Measurements from ENCODE around the gene OR6M1. TPM values are rescaled to one million over a fixed set of nuclear protein-coding genes. Genes with fewer than 3 reads are reported as not detected.

OR6M1 gene, protein sequence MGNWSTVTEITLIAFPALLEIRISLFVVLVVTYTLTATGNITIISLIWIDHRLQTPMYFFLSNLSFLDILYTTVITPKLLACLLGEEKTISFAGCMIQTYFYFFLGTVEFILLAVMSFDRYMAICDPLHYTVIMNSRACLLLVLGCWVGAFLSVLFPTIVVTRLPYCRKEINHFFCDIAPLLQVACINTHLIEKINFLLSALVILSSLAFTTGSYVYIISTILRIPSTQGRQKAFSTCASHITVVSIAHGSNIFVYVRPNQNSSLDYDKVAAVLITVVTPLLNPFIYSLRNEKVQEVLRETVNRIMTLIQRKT
- not detected in 2 replicates for polyA plus RNA-seq (2012; rRNA removed)
- polyA plus RNA-seq (2012; cell fraction: cytosol; rRNA removed), result not detected in 2 replicates
- not detected in 2 replicates for polyA plus RNA-seq (2012; cell fraction: nucleus; rRNA removed)

DNA sequence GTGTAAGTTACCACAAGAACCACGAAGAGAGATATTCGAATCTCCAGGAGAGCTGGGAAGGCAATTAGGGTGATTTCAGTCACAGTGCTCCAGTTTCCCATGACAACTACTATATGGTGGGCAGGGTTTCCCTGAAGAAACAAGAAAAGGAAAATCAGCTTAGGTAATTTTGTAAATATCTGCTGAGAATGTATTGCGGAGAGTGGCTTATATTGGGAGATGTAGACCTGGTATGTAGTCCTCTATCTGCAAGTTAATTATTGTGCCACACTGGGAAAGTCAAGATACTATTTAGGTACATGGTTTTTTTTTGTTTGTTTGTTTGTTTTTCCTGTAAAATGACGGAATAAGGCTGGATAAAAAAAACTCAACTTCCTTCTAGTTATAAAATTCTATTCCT lies at the start of gene OR6M1:
Gene OR6M1 (minus strand): TSS at position 101 of the 400 bp plus-strand sequence. CDS start 0 bp downstream, at position 101.
- Histone ChIP-seq H3K27me3 (ENCODE audit: insufficient read depth) (no peaks in the 10 kb centered on the region; the same call in 1 of the 2 replicates), H3K4me1 (ENCODE audit: control insufficient read depth in 1 of 2, insufficient read depth in 2 of 2, low read depth in 1 of 2, low read length in 1 of 2) (no peaks in the 10 kb centered on the region), H3K27ac (ENCODE audit: low read depth in 2 of 2, low read length in 1 of 2) (no peak within 1 kb of the TSS), H3K79me2 (ENCODE audit: insufficient read depth) (no peaks in the 10 kb centered on the region), H3K4me3 (ENCODE audit: low read depth in 2 of 2, low read length in 1 of 2) (no peak within 1 kb of the TSS), H3K9me3 (no peaks in the 10 kb centered on the region), H2AFZ (ENCODE audit: low read depth) (no peak within 1 kb of the TSS), H4K20me1 (ENCODE audit: insufficient read depth) (no peaks in the 10 kb centered on the region), H3K9me2 (no peaks in the 10 kb centered on the region), H3K9ac (no peak within 1 kb of the TSS), H3K36me3 (replicated peaks in 1 of 2; ENCODE audit: control insufficient read depth in 1 of 2, insufficient read depth in 2 of 2, low read length in 1 of 2) (no peaks in the 10 kb centered on the region), H3K4me2 (no peak within 1 kb of the TSS), H3F3A (replicated peaks; ENCODE audit: insufficient read depth) (no peaks in the 10 kb centered on the region)
- 19% methylated on average over 4 of the region's 4 CpGs for WGBS (ENCODE audit: low lambda C conversion rate)
- POLR2A ChIA-PET, result no interaction called here
- no peak for DNase-seq
- no peak for TF ChIP-seq RXRA (IDR thresholded peaks at IDR 0.05; ENCODE audit: borderline replicate concordance, low read depth)
- no peak for TF ChIP-seq RCOR1 (IDR thresholded peaks at IDR 0.05; ENCODE audit: low read length)
- no peak for TF ChIP-seq IRF3 (IDR thresholded peaks at IDR 0.05; ENCODE audit: low read depth, low read length)
- no peak for TF ChIP-seq NFIC (IDR thresholded peaks at IDR 0.05; ENCODE audit: borderline replicate concordance)
- TF ChIP-seq FOXM1 (IDR thresholded peaks at IDR 0.05; ENCODE audit: low read depth), result no peak
- TF ChIP-seq FOXJ3 (CRISPR knock-in tag; IDR thresholded peaks at IDR 0.05), result no peak
- TF ChIP-seq TCF12 (IDR thresholded peaks at IDR 0.05), result no peak
- no peak for TF ChIP-seq JUND (IDR thresholded peaks at IDR 0.05)
- TF ChIP-seq ELF1 (IDR thresholded peaks at IDR 0.05), result no peak
- no peak for TF ChIP-seq EP300 (IDR thresholded peaks at IDR 0.05; ENCODE audit: borderline replicate concordance in 1 of 2, low read depth in 1 of 2, low read length in 1 of 2)
- no peak for TF ChIP-seq GABPA (IDR thresholded peaks at IDR 0.05; ENCODE audit: low read depth)
- no peak for TF ChIP-seq PBX3 (IDR thresholded peaks at IDR 0.05)
- TF ChIP-seq GATA2 (CRISPR knock-in tag; IDR thresholded peaks at IDR 0.05), result no peak
- TF ChIP-seq TEAD4 (IDR thresholded peaks at IDR 0.05; ENCODE audit: borderline replicate concordance, insufficient read depth), result no peak
- no peak for TF ChIP-seq FOSL2 (IDR thresholded peaks at IDR 0.05; ENCODE audit: borderline replicate concordance, low read depth)
- CTCF ChIA-PET, result no interaction called here

DNA sequence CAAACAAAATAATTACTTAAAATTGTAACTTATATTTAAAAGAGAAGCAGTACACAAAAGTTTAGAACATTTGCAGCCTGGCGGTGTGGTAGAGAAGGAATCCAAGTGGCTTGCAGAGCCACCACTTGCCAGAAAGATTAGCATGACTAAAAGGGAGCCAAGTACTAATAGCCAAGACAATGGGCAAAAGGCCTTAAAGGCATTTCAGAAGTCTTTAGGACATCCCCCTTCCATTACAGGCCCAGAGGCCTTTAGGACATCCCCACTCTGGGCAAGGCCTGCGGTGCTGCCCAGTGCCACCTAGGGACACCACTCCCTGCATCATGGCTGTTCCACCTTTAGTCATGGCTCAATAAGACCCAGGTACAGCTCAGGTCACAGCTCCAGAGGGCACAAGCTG lies 46.9 kb upstream of the OR6M1 start:
- no peak overlapping the region for H3K4me2 ChIP-seq
- no peaks in the 10 kb centered on the region for H3K36me3 ChIP-seq (replicated peaks in 1 of 2; ENCODE audit: control insufficient read depth in 1 of 2, insufficient read depth in 2 of 2, low read length in 1 of 2)
- no peaks in the 10 kb centered on the region for H3K9me3 ChIP-seq
- H3K27me3 ChIP-seq (ENCODE audit: insufficient read depth), result no peaks in the 10 kb centered on the region
- H3K79me2 ChIP-seq (ENCODE audit: insufficient read depth), result no peaks in the 10 kb centered on the region
- ChIA-PET POLR2A (no interaction called here), CTCF (no interaction called here)
- no peak for DNase-seq
- no peak overlapping the region for H3K27ac ChIP-seq (ENCODE audit: low read depth in 2 of 2, low read length in 1 of 2)
- no peak overlapping the region for H3K9ac ChIP-seq
- H4K20me1 ChIP-seq (ENCODE audit: insufficient read depth), result no peaks in the 10 kb centered on the region
- no peaks in the 10 kb centered on the region for H3F3A ChIP-seq (replicated peaks; ENCODE audit: insufficient read depth)
- H3K4me3 ChIP-seq (ENCODE audit: low read depth in 2 of 2, low read length in 1 of 2), result no peak overlapping the region
- H2AFZ ChIP-seq (ENCODE audit: low read depth), result no peak overlapping the region
- no peaks in the 10 kb centered on the region for H3K4me1 ChIP-seq (ENCODE audit: control insufficient read depth in 1 of 2, insufficient read depth in 2 of 2, low read depth in 1 of 2, low read length in 1 of 2)
- H3K9me2 ChIP-seq, result no peaks in the 10 kb centered on the region
- 9% methylated on average over 2 of the region's 2 CpGs for WGBS (ENCODE audit: low lambda C conversion rate)
- TF ChIP-seq PBX3 (IDR thresholded peaks at IDR 0.05), result no peak
- TF ChIP-seq FOXJ3 (CRISPR knock-in tag; IDR thresholded peaks at IDR 0.05), result no peak
- TF ChIP-seq USF1 (IDR thresholded peaks at IDR 0.05; ENCODE audit: borderline replicate concordance, low read depth), result no peak
- TF ChIP-seq, protein P1, sequence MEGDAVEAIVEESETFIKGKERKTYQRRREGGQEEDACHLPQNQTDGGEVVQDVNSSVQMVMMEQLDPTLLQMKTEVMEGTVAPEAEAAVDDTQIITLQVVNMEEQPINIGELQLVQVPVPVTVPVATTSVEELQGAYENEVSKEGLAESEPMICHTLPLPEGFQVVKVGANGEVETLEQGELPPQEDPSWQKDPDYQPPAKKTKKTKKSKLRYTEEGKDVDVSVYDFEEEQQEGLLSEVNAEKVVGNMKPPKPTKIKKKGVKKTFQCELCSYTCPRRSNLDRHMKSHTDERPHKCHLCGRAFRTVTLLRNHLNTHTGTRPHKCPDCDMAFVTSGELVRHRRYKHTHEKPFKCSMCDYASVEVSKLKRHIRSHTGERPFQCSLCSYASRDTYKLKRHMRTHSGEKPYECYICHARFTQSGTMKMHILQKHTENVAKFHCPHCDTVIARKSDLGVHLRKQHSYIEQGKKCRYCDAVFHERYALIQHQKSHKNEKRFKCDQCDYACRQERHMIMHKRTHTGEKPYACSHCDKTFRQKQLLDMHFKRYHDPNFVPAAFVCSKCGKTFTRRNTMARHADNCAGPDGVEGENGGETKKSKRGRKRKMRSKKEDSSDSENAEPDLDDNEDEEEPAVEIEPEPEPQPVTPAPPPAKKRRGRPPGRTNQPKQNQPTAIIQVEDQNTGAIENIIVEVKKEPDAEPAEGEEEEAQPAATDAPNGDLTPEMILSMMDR (IDR thresholded peaks at IDR 0.05), result no peak
- TF ChIP-seq GABPA (IDR thresholded peaks at IDR 0.05; ENCODE audit: low read depth), result no peak
- TF ChIP-seq EZH2phosphoT487 (IDR thresholded peaks at IDR 0.05; ENCODE audit: borderline replicate concordance, low read depth), result no peak
- TF ChIP-seq NFIC (IDR thresholded peaks at IDR 0.05; ENCODE audit: borderline replicate concordance), result no peak
- no peak for TF ChIP-seq GATA2 (CRISPR knock-in tag; IDR thresholded peaks at IDR 0.05)
- no peak for TF ChIP-seq MXI1 (IDR thresholded peaks at IDR 0.05; ENCODE audit: low read depth, low read length)
- no peak for TF ChIP-seq TAF1 (IDR thresholded peaks at IDR 0.05; ENCODE audit: borderline replicate concordance, low read depth, low read length)
